Activated T-helper 1 cell treated with anti-CD3 and anti-CD28 coated beads, Interleukin-12 subunit alpha, Interleukin-12 subunit beta, Interleukin-2, Interleukin-4 antibody, amounts not matched to agents 30 ng/mL and 10 ng/mL and 1 ng/mL, durations not matched to agents 14 hours and 24 hours and 36 hours (primary cell): ENCODE results near the gene CHCHD1. TPM values are rescaled to one million over a fixed set of nuclear protein-coding genes. Genes with fewer than 3 reads are reported as not detected.
"Not testable (repeated sequence)": the region's sequence is repeated elsewhere in the genome, so short reads cannot be mapped to it uniquely, and the experiment has no call there.

Experiments
- DNase-seq: peaks from one replicate; pipeline ENCODE4 v3.0.0; 2021; ENCODE audit warnings: low spot score
- H3K27ac Mint-ChIP-seq: one replicate; pipeline ENCODE4 v1.8.0; 2021; ENCODE audit warnings: mild to moderate bottlenecking, mixed read lengths
- H3K27me3 Mint-ChIP-seq: one replicate; pipeline ENCODE4 v1.8.0; 2022; ENCODE audit warnings: mild to moderate bottlenecking, moderate library complexity, mixed read lengths; ENCODE audit not compliant: insufficient read depth
- H3K36me3 Mint-ChIP-seq: one replicate; pipeline ENCODE4 v1.8.0; 2021; ENCODE audit warnings: low read depth, mixed read lengths
- H3K4me1 Mint-ChIP-seq: one replicate; pipeline ENCODE4 v1.8.0; 2021; ENCODE audit warnings: low read depth, mixed read lengths
- H3K4me3 Mint-ChIP-seq: one replicate; pipeline ENCODE4 v1.8.0; 2021; ENCODE audit warnings: mild to moderate bottlenecking, moderate library complexity, mixed read lengths
- H3K9me3 Mint-ChIP-seq: one replicate; pipeline ENCODE4 v1.8.0; 2021; ENCODE audit warnings: mixed read lengths
- intact Hi-C: fragments of 100-400 bp; cut with micrococcal nuclease; formaldehyde crosslinking; loops from one replicate; pipeline ENCODE4 v1.15.1; 2024
- total RNA-seq: library from RNA; stranded (reverse); gene quantifications from 2 replicates; pipeline ENCODE4 v1.2.3, GENCODE V29; 2022

Gene CHCHD1
- total RNA-seq: 30.9 and 33.5 TPM in 2 replicates

DNA sequence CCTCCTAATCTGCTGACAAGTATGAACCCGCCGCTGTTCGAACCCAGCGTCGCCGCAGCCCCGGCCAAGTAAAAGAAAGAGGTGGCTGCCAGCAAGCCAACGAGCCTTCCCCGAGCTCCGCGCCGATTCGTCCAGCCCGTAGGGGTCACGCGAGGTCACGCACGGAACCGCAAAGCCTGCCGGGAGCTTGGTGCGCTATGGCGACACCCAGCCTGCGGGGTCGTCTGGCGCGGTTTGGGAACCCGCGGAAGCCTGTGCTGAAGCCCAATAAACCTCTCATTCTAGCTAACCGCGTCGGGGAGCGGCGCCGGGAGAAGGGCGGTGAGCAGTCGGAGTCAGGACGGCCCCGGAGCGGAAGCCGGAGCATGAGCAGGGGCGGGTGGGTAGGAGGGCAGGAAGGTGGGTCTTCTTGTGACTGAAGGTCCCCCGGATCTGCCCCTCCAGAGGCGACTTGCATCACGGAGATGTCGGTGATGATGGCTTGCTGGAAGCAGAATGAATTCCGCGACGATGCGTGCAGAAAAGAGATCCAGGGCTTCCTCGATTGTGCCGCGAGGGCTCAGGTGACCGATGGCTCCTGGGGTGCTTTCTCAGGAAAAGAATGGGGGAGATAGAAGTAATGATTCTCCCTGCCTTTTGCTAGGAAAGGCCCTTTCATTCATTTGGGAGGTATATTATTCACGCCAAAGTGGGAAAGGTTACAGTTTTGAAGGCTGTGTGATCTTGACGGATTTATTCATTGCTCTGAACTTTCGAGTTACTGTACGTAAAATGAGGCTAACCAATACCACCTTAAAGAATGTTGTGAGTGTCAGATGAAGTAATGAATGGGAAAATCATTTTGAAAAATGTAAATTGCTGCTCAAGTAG lies at the start of gene CHCHD1:
Gene CHCHD1, plus strand, starts transcription at position 170 of the 870 bp plus-strand sequence. Its CDS starts 28 bp downstream, at position 198.
- peak; percentile 92 for DNase-seq
- Mint-ChIP-seq H3K4me3 (peak within 1 kb of the TSS; percentile 99), H3K36me3 (peaks cover 23% of the 10 kb centered on the region), H3K27ac (peak within 1 kb of the TSS; percentile 99), H3K27me3 (no peaks in the 10 kb centered on the region), H3K9me3 (no peaks in the 10 kb centered on the region), H3K4me1 (peaks cover 47% of the 10 kb centered on the region)
- intact Hi-C loops: loop anchor here (1.0 to 10.0 kb wide), 3 partner anchors 10 to 537 kb away; partner anchors contain the start of genes DNAJC9 and PPP3CB

DNA sequence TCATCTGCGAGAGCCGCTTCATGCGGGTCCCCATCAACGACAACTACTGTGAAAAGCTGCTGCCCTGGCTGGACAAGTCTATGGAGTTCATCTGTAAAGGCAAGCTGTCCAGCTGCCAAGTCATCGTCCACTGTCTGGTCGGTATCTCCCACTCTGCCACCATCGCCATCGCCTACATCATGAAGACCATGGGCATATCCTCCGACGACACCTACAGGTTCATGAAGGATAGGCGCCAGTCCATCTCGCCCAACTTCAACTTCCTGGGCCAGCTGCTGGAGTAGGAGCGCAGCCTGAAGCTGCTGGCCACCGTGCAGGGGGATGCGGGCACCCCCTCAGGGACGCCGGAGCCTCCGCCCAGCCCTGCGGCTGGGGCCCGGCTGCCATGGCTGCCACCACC lies 49.4 kb upstream of the CHCHD1 start:
- Mint-ChIP-seq H3K9me3 (no peaks in the 10 kb centered on the region), H3K36me3 (peaks cover 6% of the 10 kb centered on the region), H3K27me3 (peaks cover 2% of the 10 kb centered on the region), H3K4me1 (no peaks in the 10 kb centered on the region), H3K4me3 (peak overlapping the region; percentile 61), H3K27ac (no peak overlapping the region)
- intact Hi-C loops: no loop called here
- no peak for DNase-seq

DNA sequence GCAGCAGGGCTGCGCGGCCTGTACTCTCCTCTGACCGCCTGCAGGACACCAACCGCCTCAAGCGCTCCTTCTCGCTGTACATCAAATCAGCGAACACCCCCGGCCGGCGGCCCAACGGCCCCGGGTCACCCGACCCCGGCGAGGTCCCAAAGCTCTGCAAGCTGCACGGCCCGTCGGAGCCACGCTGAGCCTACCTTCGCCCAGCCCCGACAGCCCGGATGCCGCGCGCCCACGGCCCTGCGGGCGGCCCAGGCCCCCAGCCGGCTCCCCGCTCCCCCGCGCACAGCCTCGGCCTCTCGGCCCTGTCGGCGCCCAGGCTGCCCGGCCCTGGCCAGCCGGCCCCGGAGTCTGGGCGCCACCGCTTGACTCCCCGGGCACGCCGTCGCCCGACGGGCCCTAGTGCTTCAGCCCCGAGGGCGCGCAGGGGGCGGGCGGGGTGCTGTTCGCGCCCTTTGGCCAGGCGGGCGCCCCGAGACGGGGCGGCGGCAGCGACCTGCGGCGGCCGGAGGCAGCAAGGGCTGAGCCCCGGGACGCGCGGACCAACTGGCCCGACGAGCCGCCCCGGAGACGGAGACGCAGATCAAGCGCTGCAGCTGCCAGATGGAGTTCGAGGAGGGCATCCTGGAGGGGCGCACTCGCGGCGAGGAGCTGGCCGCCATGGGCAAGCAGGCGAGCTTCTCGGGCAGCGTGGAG lies 48.8 kb upstream of the CHCHD1 start:
- H3K36me3 Mint-ChIP-seq: peaks cover 4% of the 10 kb centered on the region
- intact Hi-C loops: no loop called here

DNA sequence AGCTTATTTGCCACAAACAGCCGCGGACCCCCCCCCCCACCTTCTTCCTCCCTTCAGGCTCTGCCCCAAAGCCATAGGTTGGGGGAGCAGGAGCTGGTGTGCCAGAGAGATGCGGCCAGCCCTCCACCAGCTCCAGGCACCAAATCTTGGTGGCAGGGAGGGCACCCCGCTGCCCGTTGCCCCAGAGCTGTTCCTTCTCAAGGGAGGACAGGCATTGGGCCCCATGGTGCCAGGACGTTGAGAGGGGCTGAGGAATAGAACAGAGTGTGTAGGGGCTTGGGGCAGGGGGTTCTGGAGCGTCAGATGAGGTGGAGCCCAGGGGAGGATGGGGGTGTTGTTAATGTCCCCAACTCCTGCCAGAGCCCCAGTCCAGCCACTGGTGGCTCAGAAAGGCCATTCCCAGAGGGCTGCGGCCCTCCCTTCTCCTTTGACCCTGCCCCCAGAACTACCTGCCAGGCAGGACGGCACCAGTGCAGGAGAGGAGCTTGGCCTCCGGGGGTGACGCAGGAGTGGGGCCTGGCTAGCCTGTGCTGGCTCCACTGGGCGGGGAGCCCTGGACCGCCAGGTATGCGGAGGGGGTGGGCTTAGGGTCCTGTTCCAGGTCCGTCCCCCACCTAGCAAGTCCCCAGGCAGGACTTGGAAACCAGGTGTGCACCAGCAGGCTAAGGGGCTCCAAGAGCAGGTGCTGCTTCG lies 47.7 kb upstream of the CHCHD1 start:
- Mint-ChIP-seq H3K36me3 (peaks cover 6% of the 10 kb centered on the region), H3K27me3 (peaks cover 2% of the 10 kb centered on the region), H3K9me3 (no peaks in the 10 kb centered on the region), H3K4me3 (no peak overlapping the region), H3K27ac (no peak overlapping the region), H3K4me1 (no peaks in the 10 kb centered on the region)
- intact Hi-C loops: no loop called here
- DNase-seq: no peak

More for the DNA sequence above, 48.8 kb upstream of the CHCHD1 start:
- DNase-seq: no peak
- Mint-ChIP-seq H3K9me3 (no peaks in the 10 kb centered on the region), H3K27me3 (peaks cover 2% of the 10 kb centered on the region), H3K27ac (no peak overlapping the region), H3K4me3 (no peak overlapping the region), H3K4me1 (no peaks in the 10 kb centered on the region)

DNA sequence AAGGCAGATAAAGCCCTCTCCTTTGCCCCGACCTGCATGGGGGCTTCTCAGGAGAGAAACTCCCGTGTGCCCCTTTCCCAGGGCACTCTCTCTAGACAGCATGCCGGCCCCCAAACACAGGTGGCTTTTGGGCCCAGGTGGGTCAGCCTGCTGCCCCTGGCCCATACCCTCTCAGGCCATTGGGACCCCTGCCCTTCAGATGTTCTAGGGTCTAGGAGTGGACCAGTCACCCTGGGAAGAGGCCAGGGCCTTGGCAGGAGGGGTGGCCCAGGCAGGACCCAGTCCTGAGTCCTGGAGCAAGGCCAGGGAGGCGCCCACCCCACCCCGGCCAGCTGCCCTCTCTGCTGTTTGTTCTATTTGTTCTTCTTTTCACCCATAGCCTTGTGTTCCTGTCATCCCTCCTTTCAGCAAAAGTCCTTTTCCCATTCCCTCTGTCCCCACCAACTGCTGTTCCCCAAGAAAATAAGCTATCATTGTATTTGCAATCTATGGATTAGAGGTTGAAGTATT lies 47.0 kb upstream of the CHCHD1 start:
- intact Hi-C loops: no loop called here
- Mint-ChIP-seq H3K36me3 (peaks cover 6% of the 10 kb centered on the region), H3K27me3 (peaks cover 2% of the 10 kb centered on the region), H3K4me3 (no peak overlapping the region), H3K4me1 (no peaks in the 10 kb centered on the region), H3K27ac (no peak overlapping the region), H3K9me3 (no peaks in the 10 kb centered on the region)
- no peak for DNase-seq

DNA sequence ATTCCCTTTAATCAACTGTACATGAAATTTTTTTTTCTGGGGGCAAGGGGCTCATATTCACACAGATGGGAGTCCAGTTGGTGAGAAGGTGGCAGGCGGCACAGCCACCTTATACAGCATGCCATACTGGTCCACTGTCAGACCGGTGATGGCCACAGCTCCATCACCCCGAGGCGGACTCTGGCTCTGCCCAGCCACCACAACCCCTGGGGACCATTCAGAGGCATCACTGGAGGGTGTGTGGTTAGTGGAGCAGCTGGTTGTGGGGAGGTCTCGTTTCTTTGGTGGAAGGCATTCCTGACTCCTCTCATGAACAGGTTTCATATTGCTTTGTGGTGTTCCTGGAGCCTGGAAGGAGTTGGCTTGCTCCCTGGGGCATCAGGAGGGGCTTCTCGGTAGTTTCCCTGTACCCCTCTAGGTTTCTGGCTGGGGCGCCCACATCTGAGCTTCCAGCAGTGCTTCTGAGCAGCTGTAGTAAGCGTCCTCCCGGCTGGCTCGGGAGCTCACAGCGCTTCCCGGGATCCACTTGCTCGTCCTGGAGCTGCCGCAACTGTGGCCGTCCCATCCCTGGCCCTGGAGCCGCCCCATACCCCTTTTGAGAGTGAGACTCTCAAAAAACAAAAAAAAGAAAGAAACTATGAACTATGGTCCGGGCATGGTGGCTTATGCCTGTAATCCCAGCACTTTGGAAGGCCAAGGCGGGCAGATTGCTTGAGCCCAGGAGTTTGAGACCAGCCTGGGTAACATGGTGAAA lies 41.2 kb upstream of the CHCHD1 start:
- H3K4me3 Mint-ChIP-seq, DNase-seq, H3K27ac Mint-ChIP-seq, H3K9me3 Mint-ChIP-seq, H3K27me3 Mint-ChIP-seq: not testable (repeated sequence)
- Mint-ChIP-seq H3K36me3 (peaks cover 14% of the 10 kb centered on the region), H3K4me1 (peaks cover 18% of the 10 kb centered on the region)
- intact Hi-C loops: loop anchor here (5.0 to 10.0 kb wide), 4 partner anchors 134 to 1386 kb away; partner anchors contain the start of genes CAMK2G, DNAJB12, MRPS16 and P4HA1

DNA sequence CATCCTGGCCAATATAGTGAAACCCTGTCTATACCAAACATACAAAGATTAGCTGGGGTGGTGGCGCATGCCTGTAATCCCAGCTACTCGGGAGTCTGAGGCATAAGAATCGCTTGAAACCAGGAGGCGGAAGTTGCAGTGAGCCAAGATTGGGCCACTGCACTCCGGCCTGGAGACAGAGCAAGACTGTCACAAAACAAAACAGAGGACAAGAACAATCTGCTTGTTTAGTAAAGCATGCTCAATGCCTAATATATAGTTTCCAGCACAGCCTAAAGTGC lies 39.5 kb upstream of the CHCHD1 start:
- peak overlapping the region; percentile 97 for H3K4me3 Mint-ChIP-seq
- intact Hi-C loops: loop anchor here (5.0 to 10.0 kb wide), 4 partner anchors 132 to 1388 kb away; partner anchors contain the start of genes CAMK2G, DNAJB12, MRPS16 and P4HA1
- H3K36me3 Mint-ChIP-seq: peaks cover 17% of the 10 kb centered on the region
- H3K4me1 Mint-ChIP-seq: peaks cover 29% of the 10 kb centered on the region
- no peak for DNase-seq
- no peaks in the 10 kb centered on the region for H3K27me3 Mint-ChIP-seq
- peak overlapping the region; percentile 98 for H3K27ac Mint-ChIP-seq
- no peaks in the 10 kb centered on the region for H3K9me3 Mint-ChIP-seq

DNA sequence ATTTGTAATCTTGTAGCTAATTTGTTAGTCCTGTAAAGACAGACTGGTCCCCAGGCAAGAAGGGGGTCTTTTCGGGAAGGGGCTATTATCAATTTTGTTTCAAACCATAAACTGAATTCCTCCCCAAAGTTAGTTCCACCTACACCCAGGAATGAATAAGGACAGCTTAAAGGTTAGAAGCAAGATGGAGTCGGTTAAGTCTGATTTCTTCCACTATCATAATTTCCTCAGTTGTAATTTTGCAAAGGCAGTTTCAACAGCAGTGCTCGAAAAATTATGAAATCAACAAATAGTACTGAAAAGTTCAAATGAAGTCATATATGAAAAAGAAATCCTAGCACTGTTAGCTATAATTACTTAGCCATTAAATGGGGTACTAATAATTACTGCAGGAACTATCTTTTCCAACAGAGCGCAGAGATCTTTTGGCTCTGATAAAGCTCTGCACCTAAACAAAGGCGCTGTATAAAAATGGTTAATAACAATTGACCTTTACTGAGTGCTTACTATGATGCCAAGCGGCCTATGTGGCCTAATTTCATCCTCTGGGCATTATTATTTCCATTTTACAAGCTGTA lies 38.4 kb upstream of the CHCHD1 start:
- no peak for DNase-seq
- Mint-ChIP-seq H3K4me1 (peaks cover 29% of the 10 kb centered on the region), H3K36me3 (peaks cover 17% of the 10 kb centered on the region), H3K27ac (peak overlapping the region; percentile 98), H3K27me3 (no peaks in the 10 kb centered on the region), H3K9me3 (no peaks in the 10 kb centered on the region), H3K4me3 (peak overlapping the region; percentile 97)
- intact Hi-C loops: loop anchor here (5.0 to 10.0 kb wide), 4 partner anchors 131 to 1389 kb away; partner anchors contain the start of genes CAMK2G, DNAJB12, MRPS16 and P4HA1

DNA sequence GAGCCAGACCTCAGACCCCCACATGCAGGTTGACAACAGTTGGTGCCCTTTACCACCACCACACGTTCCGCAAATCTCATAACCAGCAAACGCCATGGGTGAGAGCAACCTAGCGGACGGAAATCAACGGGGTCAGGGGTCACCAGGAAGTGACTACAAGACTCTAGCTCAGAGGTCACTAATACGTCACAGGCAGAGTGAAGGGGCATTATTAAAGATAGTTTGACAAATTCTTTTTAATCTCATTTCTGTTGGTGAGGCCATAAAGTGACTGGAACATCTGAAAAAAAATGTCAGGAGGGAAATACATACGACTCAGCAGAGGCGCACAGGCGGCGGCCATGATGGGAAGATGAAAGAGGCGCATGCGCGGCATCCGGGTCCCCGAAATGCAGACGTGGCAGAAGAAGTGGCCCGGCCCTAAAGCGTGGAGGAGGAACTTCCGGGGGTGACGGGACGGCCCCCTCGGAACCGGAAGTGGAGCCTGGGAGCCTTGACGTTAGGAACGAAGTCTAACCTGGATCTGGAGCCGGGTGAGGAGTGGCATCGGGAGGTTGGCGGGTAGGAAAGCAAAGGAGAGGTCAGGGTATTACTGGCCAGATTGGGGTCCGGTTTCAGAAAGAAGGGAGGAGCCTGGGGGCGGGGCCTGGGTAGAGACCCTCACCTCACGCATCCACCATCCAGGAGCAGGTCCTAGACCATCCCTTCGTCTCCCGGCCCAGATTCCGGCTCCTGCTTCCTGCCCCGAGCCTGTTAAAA lies 37.8 kb upstream of the CHCHD1 start, which contains the start of gene SEC24C:
Gene SEC24C, plus strand, starts transcription at position 468 of the 759 bp plus-strand sequence. CDS start 2,461 bp downstream, outside the sequence.
- Mint-ChIP-seq H3K4me3 (peak within 1 kb of the TSS; percentile 97), H3K27ac (peak within 1 kb of the TSS; percentile 98), H3K27me3 (no peaks in the 10 kb centered on the region), H3K4me1 (peaks cover 32% of the 10 kb centered on the region), H3K36me3 (peaks cover 19% of the 10 kb centered on the region), H3K9me3 (no peaks in the 10 kb centered on the region)
- intact Hi-C loops: loop anchor here (1.0 to 10.0 kb wide), 12 partner anchors 14 to 1389 kb away; partner anchors contain the start of genes ADK, CAMK2G, DNAJB12 and MRPS16
- DNase-seq: peak; percentile 93

DNA sequence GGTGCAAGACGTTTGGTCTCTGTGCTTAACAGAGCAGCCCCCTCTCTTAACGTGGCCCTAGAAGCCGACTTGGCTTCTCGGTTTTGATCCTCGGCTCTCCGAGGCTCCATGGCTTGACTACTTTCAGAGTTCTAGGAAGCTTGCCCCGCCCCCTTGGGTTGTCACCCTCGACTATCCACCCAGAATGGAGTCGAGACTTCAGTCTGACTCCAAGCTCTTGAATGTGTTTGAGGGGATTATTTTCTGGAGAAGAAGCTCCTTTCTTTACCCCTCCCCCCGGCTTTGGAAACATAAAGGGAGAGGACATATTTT lies 37.2 kb upstream of the CHCHD1 start:
- H3K4me1 Mint-ChIP-seq: peaks cover 38% of the 10 kb centered on the region
- peak overlapping the region; percentile 98 for H3K27ac Mint-ChIP-seq
- H3K36me3 Mint-ChIP-seq: peaks cover 21% of the 10 kb centered on the region
- H3K9me3 Mint-ChIP-seq: no peaks in the 10 kb centered on the region
- H3K27me3 Mint-ChIP-seq: no peaks in the 10 kb centered on the region
- peak; percentile 51 for DNase-seq
- intact Hi-C loops: loop anchor here (1.0 to 10.0 kb wide), 12 partner anchors 14 to 1390 kb away; partner anchors contain the start of genes ADK, CAMK2G, DNAJB12 and MRPS16
- H3K4me3 Mint-ChIP-seq: peak overlapping the region; percentile 97

DNA sequence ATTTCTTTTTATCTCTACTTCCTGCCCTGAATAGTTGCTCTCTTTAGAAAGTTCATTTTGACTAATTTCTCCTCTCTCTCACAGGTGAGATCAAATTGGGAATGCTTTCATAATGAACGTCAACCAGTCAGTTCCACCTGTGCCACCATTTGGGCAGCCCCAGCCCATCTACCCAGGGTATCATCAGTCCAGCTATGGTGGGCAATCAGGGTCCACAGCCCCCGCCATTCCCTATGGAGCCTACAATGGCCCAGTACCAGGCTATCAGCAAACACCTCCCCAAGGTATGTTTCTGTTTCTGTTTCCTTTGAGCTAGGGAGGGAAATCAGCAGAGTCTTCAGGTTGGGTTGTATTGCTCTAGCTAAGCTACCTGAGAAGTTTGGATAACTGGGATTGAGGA lies 35.1 kb upstream of the CHCHD1 start:
- Mint-ChIP-seq H3K4me3 (peak overlapping the region; percentile 63), H3K27ac (peak overlapping the region; percentile 67), H3K4me1 (peaks cover 53% of the 10 kb centered on the region), H3K9me3 (no peaks in the 10 kb centered on the region), H3K36me3 (peaks cover 34% of the 10 kb centered on the region), H3K27me3 (no peaks in the 10 kb centered on the region)
- intact Hi-C loops: loop anchor here (10.0 kb wide), 2 partner anchors 128 to 1392 kb away; partner anchors contain the start of genes CAMK2G and DNAJB12
- no peak for DNase-seq
